ENCODE results near the gene PDE4D.
"Not testable (repeated sequence)": the region's sequence is repeated elsewhere in the genome, so short reads cannot be mapped to it uniquely, and the experiment has no call there.

The PDE4D gene

GRCh38 chr5:59594118-59594517, 299.4 kb downstream of the PDE4D start:
- H3K36me3 Mint-ChIP-seq (ENCODE audit: low read depth); H3K9me3 Mint-ChIP-seq; H3K27ac Mint-ChIP-seq; H3K4me3 Mint-ChIP-seq; H3K27me3 Mint-ChIP-seq (ENCODE audit: low read depth): not testable (repeated sequence)
- peaks cover 39% of the 10 kb centered on the region for H3K4me1 Mint-ChIP-seq (ENCODE audit: low read depth)

GRCh38 chr5:59593439-59594007, 300.0 kb downstream of the PDE4D start:
- peaks cover 38% of the 10 kb centered on the region for H3K4me1 Mint-ChIP-seq (ENCODE audit: low read depth)
- H3K27ac Mint-ChIP-seq = no peak overlapping the region
- peaks cover 5% of the 10 kb centered on the region for H3K36me3 Mint-ChIP-seq (ENCODE audit: low read depth)
- H3K27me3 Mint-ChIP-seq (ENCODE audit: low read depth) = no peaks in the 10 kb centered on the region
- no peak overlapping the region for H3K4me3 Mint-ChIP-seq
- H3K9me3 Mint-ChIP-seq = peaks cover 4% of the 10 kb centered on the region

GRCh38 chr5:59592101-59592500, 301.4 kb downstream of the PDE4D start:
- H3K4me1 Mint-ChIP-seq (ENCODE audit: low read depth) = peaks cover 42% of the 10 kb centered on the region
- peaks cover 5% of the 10 kb centered on the region for H3K36me3 Mint-ChIP-seq (ENCODE audit: low read depth)
- peaks cover 9% of the 10 kb centered on the region for H3K27me3 Mint-ChIP-seq (ENCODE audit: low read depth)
- H3K9me3 Mint-ChIP-seq = peaks cover 4% of the 10 kb centered on the region
- peak overlapping the region; percentile 9 for H3K4me3 Mint-ChIP-seq
- peak overlapping the region; percentile 52 for H3K27ac Mint-ChIP-seq

- Mint-ChIP-seq H3K27ac (peak overlapping the region; percentile 65), H3K27me3 (ENCODE audit: low read depth) (peaks cover 18% of the 10 kb centered on the region), H3K4me1 (ENCODE audit: low read depth) (peaks cover 42% of the 10 kb centered on the region), H3K36me3 (ENCODE audit: low read depth) (peaks cover 8% of the 10 kb centered on the region), H3K9me3 (peaks cover 4% of the 10 kb centered on the region), H3K4me3 (no peak overlapping the region)
Measured at GRCh38 chr5:59591162-59591561, 302.4 kb downstream of the PDE4D start.

GRCh38 chr5:59588922-59589321, 304.6 kb downstream of the PDE4D start:
- Mint-ChIP-seq H3K4me1 (ENCODE audit: low read depth) (peaks cover 42% of the 10 kb centered on the region), H3K9me3 (no peaks in the 10 kb centered on the region), H3K36me3 (ENCODE audit: low read depth) (peaks cover 4% of the 10 kb centered on the region), H3K4me3 (no peak overlapping the region), H3K27ac (no peak overlapping the region), H3K27me3 (ENCODE audit: low read depth) (peaks cover 39% of the 10 kb centered on the region)

GRCh38 chr5:59587489-59588337, 305.8 kb downstream of the PDE4D start:
- Mint-ChIP-seq H3K4me1 (ENCODE audit: low read depth) (peaks cover 37% of the 10 kb centered on the region), H3K4me3 (peak overlapping the region; percentile 18), H3K27ac (no peak overlapping the region), H3K9me3 (no peaks in the 10 kb centered on the region), H3K27me3 (ENCODE audit: low read depth) (peaks cover 41% of the 10 kb centered on the region), H3K36me3 (ENCODE audit: low read depth) (peaks cover 3% of the 10 kb centered on the region)

GRCh38 chr5:59586841-59587240, 306.7 kb downstream of the PDE4D start:
- Mint-ChIP-seq H3K9me3 (no peaks in the 10 kb centered on the region), H3K27ac (no peak overlapping the region), H3K36me3 (ENCODE audit: low read depth) (peaks cover 3% of the 10 kb centered on the region), H3K4me3 (no peak overlapping the region), H3K4me1 (ENCODE audit: low read depth) (peaks cover 32% of the 10 kb centered on the region), H3K27me3 (ENCODE audit: low read depth) (peaks cover 41% of the 10 kb centered on the region)

- Mint-ChIP-seq H3K4me1 (ENCODE audit: low read depth) (peaks cover 18% of the 10 kb centered on the region), H3K4me3 (no peak overlapping the region), H3K36me3 (ENCODE audit: low read depth) (peaks cover 3% of the 10 kb centered on the region), H3K9me3 (no peaks in the 10 kb centered on the region), H3K27ac (no peak overlapping the region), H3K27me3 (ENCODE audit: low read depth) (peaks cover 46% of the 10 kb centered on the region)
Measured at GRCh38 chr5:59584858-59585846, 308.4 kb downstream of the PDE4D start.

- no peaks in the 10 kb centered on the region for H3K9me3 Mint-ChIP-seq
- no peak overlapping the region for H3K4me3 Mint-ChIP-seq
- no peak overlapping the region for H3K27ac Mint-ChIP-seq
- peaks cover 47% of the 10 kb centered on the region for H3K27me3 Mint-ChIP-seq (ENCODE audit: low read depth)
- peaks cover 3% of the 10 kb centered on the region for H3K36me3 Mint-ChIP-seq (ENCODE audit: low read depth)
- H3K4me1 Mint-ChIP-seq (ENCODE audit: low read depth) = peaks cover 15% of the 10 kb centered on the region
Measured at GRCh38 chr5:59583810-59584562, 309.5 kb downstream of the PDE4D start.

GRCh38 chr5:59583151-59583809, 310.2 kb downstream of the PDE4D start:
- Mint-ChIP-seq H3K36me3 (ENCODE audit: low read depth) (peaks cover 5% of the 10 kb centered on the region), H3K27ac (no peak overlapping the region), H3K27me3 (ENCODE audit: low read depth) (peaks cover 54% of the 10 kb centered on the region), H3K4me1 (ENCODE audit: low read depth) (peaks cover 15% of the 10 kb centered on the region), H3K4me3 (no peak overlapping the region), H3K9me3 (no peaks in the 10 kb centered on the region)

- H3K4me3 Mint-ChIP-seq = no peak overlapping the region
- H3K9me3 Mint-ChIP-seq = no peaks in the 10 kb centered on the region
- peaks cover 10% of the 10 kb centered on the region for H3K4me1 Mint-ChIP-seq (ENCODE audit: low read depth)
- no peak overlapping the region for H3K27ac Mint-ChIP-seq
- peaks cover 56% of the 10 kb centered on the region for H3K27me3 Mint-ChIP-seq (ENCODE audit: low read depth)
- H3K36me3 Mint-ChIP-seq (ENCODE audit: low read depth) = peaks cover 5% of the 10 kb centered on the region
Measured at GRCh38 chr5:59582746-59583145, 310.8 kb downstream of the PDE4D start.

GRCh38 chr5:59579824-59580167, 313.7 kb downstream of the PDE4D start:
- Mint-ChIP-seq H3K27ac (no peak overlapping the region), H3K36me3 (ENCODE audit: low read depth) (peaks cover 2% of the 10 kb centered on the region), H3K9me3 (no peaks in the 10 kb centered on the region), H3K4me1 (ENCODE audit: low read depth) (peaks cover 4% of the 10 kb centered on the region), H3K4me3 (no peak overlapping the region), H3K27me3 (ENCODE audit: low read depth) (peaks cover 28% of the 10 kb centered on the region)

GRCh38 chr5:59579101-59579823, 314.3 kb downstream of the PDE4D start:
- peaks cover 2% of the 10 kb centered on the region for H3K36me3 Mint-ChIP-seq (ENCODE audit: low read depth)
- no peak overlapping the region for H3K27ac Mint-ChIP-seq
- peaks cover 23% of the 10 kb centered on the region for H3K27me3 Mint-ChIP-seq (ENCODE audit: low read depth)
- H3K4me1 Mint-ChIP-seq (ENCODE audit: low read depth) = peaks cover 5% of the 10 kb centered on the region
- H3K4me3 Mint-ChIP-seq = no peak overlapping the region
- H3K9me3 Mint-ChIP-seq = no peaks in the 10 kb centered on the region

All from T-helper 1 cell treated with Interleukin-12 subunit alpha and Interleukin-12 subunit beta and Interleukin-4 antibody, amounts not matched to agents 30 μg/mL and 1 μg/mL, for 36 hours (primary cell).